Middle frontal gyrus (tissue), 1 donor: ENCODE data around the gene MTMR2.
"Not testable (repeated sequence)": the region's sequence is repeated elsewhere in the genome, so short reads cannot be mapped to it uniquely, and the experiment has no call there.

ENCODE experiments used
- DNase-seq: peaks from one replicate; pipeline ENCODE4 v3.0.0-alpha.2; 2015; ENCODE audit warnings: low spot score; ENCODE audit errors: extremely low spot score

The MTMR2 gene

GRCh38 chr11:95816037-95816436 is 107.9 kb downstream of the MTMR2 start:
- no peak for DNase-seq

- DNase-seq = not testable (repeated sequence)
Observed at GRCh38 chr11:95811052-95811451, 112.9 kb downstream of the MTMR2 start.

GRCh38 chr11:95806464-95806863 is 117.4 kb downstream of the MTMR2 start:
- DNase-seq = not testable (repeated sequence)

GRCh38 chr11:95805869-95806268 is 118.0 kb downstream of the MTMR2 start:
- no peak for DNase-seq

GRCh38 chr11:95803973-95804372 is 119.9 kb downstream of the MTMR2 start:
- DNase-seq = no peak

- DNase-seq = no peak
Observed at GRCh38 chr11:95802806-95803205, 121.1 kb downstream of the MTMR2 start.

GRCh38 chr11:95800438-95800837 is 123.5 kb downstream of the MTMR2 start:
- no peak for DNase-seq

GRCh38 chr11:95799546-95799945 is 124.4 kb downstream of the MTMR2 start:
- DNase-seq = no peak

GRCh38 chr11:95796501-95796900 is 127.4 kb downstream of the MTMR2 start:
- no peak for DNase-seq

- no peak for DNase-seq
Observed at GRCh38 chr11:95795627-95796295, 128.1 kb downstream of the MTMR2 start.

- no peak for DNase-seq
Observed at GRCh38 chr11:95794086-95794485, 129.8 kb downstream of the MTMR2 start.

GRCh38 chr11:95793116-95793515 is 130.8 kb downstream of the MTMR2 start:
- DNase-seq = no peak

GRCh38 chr11:95792700-95793099 is 131.2 kb downstream of the MTMR2 start:
- DNase-seq = no peak

GRCh38 chr11:95792200-95792599 is 131.7 kb downstream of the MTMR2 start:
- DNase-seq = no peak

- no peak for DNase-seq
Observed at GRCh38 chr11:95791709-95792033, 132.2 kb downstream of the MTMR2 start.

- no peak for DNase-seq
Observed at GRCh38 chr11:95790933-95791708, 132.8 kb downstream of the MTMR2 start.

- peak; percentile 90 for DNase-seq
Observed at GRCh38 chr11:95790123-95790932, 133.6 kb downstream of the MTMR2 start, which contains the start of gene CEP57. Gene CEP57, plus strand, starts transcription at chr11:95790498. Its CDS starts 201 bp downstream, at chr11:95790699.

GRCh38 chr11:95789506-95790122 is 134.3 kb downstream of the MTMR2 start, which contains the start of gene FAM76B:
Gene FAM76B, minus strand, starts transcription at chr11:95789782. Its CDS starts 304 bp downstream, at chr11:95789478.
- peak; percentile 99 for DNase-seq

GRCh38 chr11:95788921-95789505 is 134.9 kb downstream of the MTMR2 start:
- DNase-seq = no peak
